Peyer's patch (tissue), 4 donors: Measurements from ENCODE around the gene RGS9BP.

ENCODE experiments used
- CTCF ChIP-seq, 6 experiments: fragments of 450-650 bp in 4 of 6; fragments of 200-600 bp in 2 of 6; sonication (generic) in 1 of 6; IDR thresholded peaks; one replicate each; pipeline ENCODE4 v1.5.1; 2017 to 2019; ENCODE audit warnings: antibody characterized with exemption in 6 of 6, mild to moderate bottlenecking in 3 of 6, moderate library complexity in 1 of 6
- POLR2A ChIP-seq, 2 donors: fragments of 450-650 bp; IDR thresholded peaks; one replicate each; pipeline ENCODE4 v1.5.1; 2017; ENCODE audit warnings: antibody characterized with exemption in 2 of 2, mild to moderate bottlenecking in 2 of 2, moderate library complexity in 2 of 2

DNA sequence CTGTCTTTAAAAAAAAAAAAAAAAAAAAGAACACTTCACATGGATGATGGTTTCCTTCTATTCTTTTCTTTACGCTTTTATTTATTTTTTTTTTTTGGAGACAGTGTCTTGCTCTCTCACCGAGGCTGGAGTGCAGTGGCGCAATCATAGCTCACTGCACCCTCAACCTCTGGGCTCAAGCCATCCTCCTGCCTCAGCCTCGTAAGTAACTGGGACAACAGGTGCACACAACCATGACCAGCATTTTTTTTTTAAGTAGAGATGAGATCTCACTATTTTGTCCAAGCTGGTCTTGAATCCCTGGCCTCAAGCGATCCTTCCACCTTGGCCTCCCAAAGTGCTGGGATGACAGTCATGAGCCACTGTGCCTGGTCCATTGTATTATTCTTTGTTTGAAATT is 25.0 kb upstream of the RGS9BP start:
- TF ChIP-seq CTCF (IDR thresholded peaks at IDR 0.05) (no peak), POLR2A (IDR thresholded peaks at IDR 0.05) (no peak)
